A204.1 (cell line): ENCODE measurements around the gene RILPL2.
"Not testable (repeated sequence)": the region's sequence is repeated elsewhere in the genome, so short reads cannot be mapped to it uniquely, and the experiment has no call there.

Experiments used
- FAIRE-seq: peaks from 2 replicates; lab custom pipeline; 2012; peaks lifted over from hg19 to GRCh38; lab: Jason Lieb, UNC

The RILPL2 gene

DNA sequence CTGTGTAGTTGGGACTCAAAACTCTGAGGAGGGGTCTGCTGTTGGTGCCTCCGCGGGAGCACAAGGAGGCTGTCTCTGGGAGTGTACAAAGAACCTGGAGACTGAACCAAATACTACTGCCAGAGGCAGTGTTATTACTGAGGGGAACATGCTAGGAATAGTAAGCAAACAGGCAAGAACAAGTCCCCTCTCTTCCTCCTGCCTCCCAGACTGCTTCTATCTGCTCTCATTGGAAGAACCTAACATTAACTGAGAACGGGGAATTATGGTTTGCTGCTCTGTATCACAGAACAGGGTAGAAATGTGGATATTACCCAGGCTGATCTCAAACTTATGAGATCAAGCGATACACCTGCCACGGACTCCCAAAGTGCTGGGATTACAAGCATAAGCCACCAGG is 57.1 kb downstream of the RILPL2 start:
- FAIRE-seq = no peak

DNA sequence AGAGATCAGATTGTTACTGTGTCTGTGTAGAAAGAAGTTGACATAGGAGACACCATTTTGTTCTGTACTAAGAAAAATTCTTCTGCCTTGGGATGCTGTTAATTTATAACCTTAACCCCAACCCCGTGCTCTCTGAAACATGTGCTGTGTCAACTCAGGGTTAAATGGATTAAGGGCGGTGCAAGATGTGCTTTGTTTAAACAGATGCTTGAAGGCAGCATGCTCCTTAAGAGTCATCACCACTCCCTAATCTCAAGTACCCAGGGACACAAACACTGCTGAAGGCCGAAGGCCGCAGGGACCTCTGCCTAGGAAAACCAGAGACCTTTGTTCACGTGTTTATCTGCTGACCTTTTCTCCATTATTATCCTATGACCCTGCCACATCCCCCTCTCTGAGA is 64.1 kb downstream of the RILPL2 start:
- FAIRE-seq = not testable (repeated sequence)

GRCh38 chr12:123371667-123372368 is 64.7 kb downstream of the RILPL2 start:
- not testable (repeated sequence) for FAIRE-seq

DNA sequence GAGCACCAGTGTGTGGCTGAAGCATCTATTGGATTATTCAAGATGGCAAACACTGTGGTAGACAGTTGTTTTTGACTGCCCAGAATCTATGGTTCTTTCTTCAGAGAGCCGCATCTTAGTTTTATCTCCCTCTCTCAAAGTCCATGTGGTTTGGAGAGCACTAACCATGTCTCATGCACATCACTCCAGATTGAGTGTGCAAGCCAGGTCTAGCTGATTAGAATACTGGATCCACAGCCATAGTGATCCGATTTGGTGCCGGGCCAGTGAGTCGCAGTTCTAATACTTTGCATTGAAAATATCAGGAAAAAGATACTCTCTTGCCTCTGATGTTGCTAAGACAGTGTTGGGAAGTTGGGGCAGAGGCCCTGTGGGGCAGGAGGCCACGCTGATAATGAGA is 67.3 kb downstream of the RILPL2 start:
- no peak for FAIRE-seq

DNA sequence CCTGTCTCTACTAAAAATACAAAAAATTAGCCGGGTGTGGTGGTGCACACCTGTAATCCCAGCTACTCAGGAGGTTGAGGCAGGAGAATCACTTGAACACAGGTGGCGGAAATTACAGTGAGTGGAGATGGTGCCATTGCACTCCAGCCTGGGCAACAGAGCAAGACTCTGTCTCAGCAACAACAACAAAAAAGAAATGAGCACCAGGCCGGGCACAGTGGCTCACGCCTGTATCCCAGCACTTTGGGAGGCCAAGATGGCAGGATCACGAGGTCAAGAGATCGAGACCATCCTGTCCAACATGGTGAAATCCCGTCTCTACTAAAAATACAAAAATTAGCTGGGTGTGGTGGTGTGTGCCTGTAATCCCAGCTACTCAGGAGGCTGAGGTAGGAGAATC is 68.1 kb downstream of the RILPL2 start:
- not testable (repeated sequence) for FAIRE-seq

- FAIRE-seq = no peak
Observed at GRCh38 chr12:123367511-123367910, 69.0 kb downstream of the RILPL2 start.
